GM21786 (cell line): ENCODE data around the gene IGF1.

Source experiments
- ATAC-seq: cut with Tn5 transposase; IDR thresholded peaks from one replicate; pipeline ENCODE4 v1.9.1; 2021; ENCODE audit not compliant: unreplicated experiment

Gene IGF1

DNA sequence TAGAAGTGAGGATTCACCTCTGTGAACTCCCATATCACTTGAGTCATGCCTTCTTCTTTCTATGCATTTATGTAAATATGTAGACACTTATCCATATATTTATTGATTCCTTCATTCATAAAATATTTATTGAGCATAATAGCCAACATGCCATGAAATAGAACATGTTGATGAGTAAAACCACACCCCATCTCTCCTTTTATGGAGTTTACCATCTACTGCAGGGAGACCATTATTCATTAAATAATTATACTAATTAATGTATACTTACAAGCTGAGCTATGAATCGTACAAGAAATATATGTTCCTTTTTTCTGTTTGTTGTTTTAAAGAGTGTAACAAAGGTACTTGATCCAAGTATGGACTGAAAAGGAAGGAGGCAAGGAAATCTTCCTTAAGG, 17.4 kb upstream of the IGF1 start:
- no peak for ATAC-seq

DNA sequence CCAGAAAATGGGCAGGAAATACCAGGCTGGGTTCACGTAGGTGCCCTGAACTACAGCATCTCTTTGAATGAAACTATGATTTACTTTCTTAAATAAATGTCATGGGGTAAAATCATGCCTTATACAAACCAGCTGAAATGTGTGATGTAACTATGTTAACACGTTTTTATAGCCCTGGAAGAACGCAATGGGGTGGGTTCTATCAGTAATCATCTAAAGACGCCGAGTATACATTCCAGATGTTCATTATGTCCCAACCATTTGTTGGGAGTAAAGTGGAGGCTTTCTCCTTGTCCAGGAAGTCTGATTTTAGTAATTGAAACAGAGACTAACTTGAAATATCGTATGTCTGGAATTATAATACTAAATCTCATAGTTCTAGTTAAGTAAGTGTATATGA, 16.2 kb upstream of the IGF1 start:
- ATAC-seq = no peak

DNA sequence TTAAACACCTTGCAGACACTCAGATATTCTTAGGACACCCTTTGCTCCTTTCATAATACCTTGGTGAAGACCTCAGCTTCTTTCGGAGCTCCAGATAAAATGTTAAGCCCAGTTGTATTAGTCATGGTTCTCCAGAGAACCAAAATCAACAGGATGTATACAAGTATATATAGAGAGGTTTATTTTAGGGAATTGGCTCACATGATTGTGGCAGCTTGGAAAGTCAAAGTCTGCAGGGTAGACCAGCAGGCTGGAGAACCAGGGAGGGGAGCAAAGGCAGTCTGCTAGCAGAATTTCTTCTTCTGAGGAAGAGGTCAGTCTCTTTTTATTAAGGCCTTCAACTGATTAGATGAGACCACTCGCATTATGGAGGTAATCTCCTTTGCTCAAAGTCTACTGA, 6.9 kb upstream of the IGF1 start:
- ATAC-seq = no peak

DNA sequence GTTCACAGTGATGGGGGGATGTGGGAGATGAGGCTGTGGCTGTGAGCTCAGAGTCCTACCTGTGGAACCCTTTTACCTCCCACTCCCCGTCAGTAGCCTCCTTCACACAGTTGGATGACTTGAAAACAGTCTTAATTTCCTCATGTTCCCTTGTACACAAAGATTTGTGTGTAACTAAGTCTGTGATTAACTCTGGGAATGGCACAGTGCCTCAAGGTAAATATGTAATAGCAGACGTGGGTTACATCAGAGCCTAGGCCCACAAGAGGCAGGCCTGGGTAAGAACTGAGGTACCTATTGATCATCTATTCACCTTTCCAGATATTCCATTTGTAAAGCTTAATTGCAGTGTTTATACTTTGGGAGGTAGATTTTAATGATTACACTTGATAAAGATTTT, 5.8 kb upstream of the IGF1 start:
- ATAC-seq = no peak

DNA sequence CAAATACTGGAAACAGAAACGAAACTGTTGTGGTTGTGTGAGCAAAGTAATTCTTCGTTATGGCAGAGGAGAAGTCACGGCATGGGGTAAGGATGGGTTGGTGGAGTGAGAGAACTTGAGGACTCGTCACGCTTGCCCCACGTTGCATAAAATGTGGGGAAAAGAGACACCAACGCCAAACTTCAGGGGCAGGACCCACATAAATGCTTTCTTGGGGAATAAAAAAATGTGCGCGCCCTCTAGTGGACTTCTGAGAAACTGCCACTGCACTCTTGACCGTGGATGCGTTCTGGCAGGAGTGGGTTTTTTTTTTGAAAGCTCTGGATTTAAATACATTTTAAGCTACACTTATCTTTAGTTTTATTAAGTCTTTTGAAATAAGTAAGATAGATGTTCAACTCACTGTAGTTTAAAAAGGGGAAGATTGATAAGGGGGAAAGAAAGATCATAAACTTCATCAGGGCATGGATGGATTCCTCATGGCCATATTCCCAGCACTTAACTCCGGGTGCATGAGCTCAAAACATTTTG, 4.1 kb upstream of the IGF1 start:
- ATAC-seq = peak; percentile 50

DNA sequence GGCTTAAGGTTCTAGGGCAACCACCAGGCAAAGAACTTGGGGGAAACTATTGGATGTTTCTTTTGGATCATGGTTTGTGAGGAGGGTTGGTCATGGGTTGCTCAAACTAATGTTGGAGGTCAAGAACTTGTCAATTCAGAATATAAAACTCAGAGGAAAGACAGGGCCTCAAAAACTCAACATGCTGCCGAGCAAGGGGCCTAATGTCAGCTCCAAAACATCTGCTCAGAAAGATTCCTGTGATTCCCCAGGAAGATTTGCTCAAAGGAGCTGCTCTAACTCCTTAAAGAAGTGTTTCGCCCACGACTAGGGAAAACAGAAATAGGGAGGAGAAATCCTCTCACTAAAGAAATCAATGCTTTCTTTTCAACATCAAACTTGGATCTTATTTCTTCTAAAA, 3.7 kb upstream of the IGF1 start:
- peak; percentile 16 for ATAC-seq

DNA sequence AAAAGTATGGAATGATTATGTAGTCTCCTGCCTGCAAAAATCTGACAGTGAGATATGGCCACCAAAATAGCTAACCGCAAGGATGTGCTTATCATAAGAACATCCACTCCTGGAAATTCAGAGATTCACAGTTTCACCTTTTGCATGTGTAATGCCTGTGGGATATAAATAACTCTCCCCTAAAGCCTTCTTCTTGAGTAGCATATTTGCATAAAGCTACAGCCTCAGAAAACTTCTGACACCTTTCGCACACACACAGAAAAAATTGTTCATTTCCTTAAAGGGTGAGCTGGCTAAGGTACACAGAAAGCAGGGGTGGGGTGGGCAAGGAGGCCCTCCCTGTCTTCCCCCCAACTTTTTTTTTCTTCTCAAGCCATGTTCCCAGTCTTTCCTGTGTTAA, 3.1 kb upstream of the IGF1 start:
- ATAC-seq = peak; percentile 59

DNA sequence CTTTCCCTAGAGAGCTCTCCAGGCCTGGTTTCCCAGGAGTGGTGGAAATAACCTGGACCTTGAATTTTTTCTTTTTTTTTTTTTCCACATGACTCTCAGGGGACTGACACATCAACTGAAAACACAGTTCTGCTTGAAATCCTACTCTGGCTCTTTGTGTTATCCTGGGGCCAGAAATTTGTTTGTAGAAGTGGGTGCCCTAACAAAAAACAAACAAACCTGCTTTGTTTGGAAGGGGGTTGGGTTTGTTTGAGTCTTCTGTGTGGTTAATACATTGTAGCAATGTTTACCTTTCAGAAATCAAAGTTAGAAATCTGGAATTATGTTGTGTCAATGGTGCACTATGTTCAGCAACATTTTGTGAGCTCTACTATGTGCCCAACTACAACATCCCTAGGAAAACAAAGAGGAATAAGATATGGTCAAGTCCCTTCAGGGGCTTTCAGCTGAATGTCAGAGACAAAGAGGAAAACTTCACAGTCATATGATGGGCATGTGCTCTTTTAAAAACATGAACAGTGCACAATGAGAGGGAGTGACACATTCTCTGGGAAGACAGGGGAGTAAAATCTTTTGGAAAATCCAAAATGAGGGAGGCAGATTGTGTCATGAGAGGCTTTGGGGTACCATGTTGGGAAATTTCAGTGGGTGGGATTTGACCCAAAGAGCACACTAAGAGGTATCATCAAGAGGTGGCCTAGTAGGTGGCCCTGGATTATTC, 1.5 kb upstream of the IGF1 start:
- ATAC-seq = no peak

DNA sequence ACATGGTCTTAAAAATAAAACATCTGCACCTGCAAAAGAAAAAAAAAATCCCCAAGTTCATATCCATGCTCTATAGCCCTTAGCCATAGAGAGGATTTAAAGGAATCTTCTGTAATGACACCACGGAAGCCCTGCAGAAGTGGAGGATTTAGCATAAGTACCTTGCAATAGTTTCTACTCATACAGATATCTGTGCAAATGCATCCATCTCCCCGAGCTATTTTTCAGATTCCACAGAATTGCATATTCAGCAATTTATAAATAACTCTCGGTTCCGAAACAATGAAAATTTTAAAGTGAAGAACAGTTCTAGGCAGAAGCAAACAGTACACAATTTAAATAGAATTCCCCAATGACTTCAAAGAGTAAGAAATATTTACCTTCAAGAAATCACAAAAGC, 424 bp downstream of the IGF1 start:
- ATAC-seq = no peak

DNA sequence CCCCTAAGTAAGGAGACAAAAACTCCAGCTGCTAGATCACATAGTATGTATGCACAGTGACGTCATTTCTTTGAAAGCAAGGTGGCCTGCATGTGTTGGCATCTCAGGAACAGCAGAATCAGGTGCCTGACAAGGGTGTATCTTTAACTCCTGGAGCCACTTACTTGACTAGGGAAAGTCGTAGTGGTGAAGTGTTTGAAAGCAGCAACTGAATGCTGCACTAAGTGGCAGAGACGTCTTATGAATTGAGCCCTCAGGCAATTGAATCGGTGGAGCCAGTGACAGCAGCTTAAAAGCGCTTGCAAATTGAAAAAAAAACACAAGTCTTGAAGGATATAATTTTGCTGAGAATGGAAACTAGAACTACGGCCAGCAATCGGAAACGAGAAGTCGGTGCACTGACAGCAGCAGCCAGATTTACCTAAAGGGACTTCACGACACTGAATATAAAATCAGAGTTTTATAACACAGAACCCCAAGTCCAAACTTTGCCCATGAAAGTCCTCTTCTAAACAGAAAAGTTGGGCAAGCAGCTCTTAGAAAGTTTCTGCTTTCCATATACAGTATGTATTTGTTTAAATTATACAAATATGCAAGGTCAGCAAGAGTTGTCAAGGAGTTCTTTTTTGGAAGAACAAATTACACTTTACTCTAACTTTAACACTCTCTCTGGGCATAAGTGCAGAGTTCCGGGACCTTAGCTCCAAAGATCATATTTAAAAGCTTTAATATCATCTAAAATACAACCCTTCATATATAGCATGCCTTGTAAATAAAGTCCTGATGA, 1.1 kb downstream of the IGF1 start:
- ATAC-seq = peak; percentile 24

DNA sequence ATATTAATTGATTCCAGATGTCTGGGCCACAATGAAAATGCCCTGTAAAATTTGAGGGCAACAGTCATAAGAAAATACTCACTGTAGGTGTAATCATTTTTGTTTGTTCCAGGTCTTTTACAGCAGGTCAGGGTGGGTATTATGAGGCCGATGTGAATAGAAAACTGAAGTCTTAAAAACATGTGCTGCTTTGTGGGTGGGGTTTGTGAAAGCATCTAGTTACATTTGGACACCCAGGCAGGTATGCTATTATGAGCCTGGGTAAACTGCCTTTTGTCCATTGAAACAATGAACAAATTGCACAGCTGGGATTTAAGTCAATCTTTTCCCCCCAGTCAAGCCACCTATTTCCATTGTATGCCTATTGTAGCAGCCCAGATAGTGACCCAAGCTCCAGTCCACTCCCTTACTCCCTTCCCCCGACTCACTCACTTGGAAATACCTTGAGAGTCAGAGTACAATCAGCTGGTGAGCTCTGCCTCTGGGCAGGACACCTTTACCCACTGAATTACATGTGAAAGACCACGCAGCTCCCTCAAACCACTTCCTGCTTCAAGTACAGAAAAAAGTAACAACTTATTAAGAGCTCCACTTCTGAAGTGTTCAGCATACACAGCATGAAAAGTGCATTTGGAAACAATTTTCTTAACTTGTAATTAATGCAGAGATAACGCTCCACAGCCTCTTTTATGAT, 1.8 kb downstream of the IGF1 start:
- ATAC-seq = peak; percentile 66

DNA sequence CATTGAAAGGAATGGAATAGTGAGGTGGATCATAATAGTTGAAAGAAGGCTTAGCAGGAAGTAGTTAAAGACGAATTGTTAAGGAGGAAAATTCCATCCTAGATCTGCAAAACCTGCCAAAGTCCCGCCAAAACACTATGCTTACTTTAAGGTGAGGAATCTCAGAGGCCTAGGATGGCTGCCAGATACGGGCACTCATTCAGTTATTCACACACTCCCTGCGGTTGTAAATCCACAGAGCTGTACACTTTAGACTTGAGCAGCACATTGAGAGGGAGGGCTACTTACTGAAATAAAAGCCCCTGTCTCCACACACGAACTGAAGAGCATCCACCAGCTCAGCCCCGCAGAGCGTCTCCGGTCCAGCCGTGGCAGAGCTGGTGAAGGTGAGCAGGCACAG, 5.0 kb downstream of the IGF1 start:
- ATAC-seq = no peak

DNA sequence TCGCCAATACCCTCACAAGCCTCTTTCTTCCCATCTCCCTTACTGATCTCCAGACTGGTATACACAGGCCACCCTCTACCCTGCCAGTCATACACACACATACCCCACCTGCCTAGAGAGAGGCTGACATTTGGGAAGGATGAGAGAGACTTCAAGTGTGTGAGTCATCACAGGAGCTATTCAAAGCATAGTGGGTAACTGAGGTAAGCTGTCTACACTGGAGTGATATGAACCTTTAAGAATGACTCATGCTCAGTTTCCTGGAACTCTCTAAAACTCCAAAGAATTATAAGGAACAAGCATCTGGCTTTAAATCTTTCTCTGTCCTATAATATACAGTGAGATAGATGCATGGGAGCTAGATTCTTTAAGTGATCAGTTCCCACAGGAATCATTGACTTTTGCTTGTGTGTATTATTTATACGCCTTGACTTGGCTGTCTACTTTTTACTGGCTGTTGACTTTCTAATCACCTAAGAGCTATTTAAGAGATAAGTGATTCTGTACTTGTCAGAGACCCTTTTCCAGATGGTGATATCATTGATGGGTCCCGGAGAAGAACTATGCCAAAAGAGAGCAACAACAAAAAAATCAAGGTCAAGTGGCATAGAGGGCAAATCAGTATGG, 5.8 kb downstream of the IGF1 start:
- no peak for ATAC-seq

DNA sequence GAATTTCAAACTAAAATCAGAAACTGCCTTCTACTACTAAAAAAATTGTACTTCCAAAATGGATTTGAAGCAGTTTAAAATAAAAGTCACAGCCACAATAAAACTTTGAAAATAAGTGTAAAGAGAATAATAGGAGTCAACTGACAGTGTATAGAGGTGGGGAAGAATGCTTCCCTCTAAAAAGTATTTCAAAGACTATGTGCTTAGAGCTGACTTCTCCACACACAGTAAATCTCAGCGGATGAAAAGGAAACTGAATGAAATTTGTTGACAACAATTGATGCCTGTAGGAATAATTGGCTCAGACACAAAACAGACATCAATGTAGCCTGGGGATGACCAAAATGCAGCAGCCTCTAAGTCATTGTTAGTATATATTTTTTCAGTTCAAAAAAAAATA, 7.9 kb downstream of the IGF1 start:
- no peak for ATAC-seq

DNA sequence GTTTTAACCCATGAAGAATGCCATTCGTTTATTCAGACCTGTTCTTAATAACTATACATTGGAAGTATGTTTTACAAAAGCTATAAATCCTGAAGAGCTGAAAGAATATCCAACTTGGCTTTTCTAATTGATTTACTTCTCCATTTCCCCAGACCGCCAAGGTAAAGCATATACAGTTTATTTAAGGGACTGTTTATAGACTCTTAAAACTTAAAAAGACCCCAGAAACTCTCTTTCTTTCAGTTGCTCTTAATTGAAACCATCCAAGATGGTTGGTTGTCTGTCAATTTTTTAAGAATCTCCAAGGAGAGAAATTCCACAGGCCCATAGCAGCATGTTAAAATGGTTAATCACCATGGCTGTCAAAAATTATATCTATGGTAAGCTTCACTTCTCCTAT, 8.8 kb downstream of the IGF1 start:
- no peak for ATAC-seq

DNA sequence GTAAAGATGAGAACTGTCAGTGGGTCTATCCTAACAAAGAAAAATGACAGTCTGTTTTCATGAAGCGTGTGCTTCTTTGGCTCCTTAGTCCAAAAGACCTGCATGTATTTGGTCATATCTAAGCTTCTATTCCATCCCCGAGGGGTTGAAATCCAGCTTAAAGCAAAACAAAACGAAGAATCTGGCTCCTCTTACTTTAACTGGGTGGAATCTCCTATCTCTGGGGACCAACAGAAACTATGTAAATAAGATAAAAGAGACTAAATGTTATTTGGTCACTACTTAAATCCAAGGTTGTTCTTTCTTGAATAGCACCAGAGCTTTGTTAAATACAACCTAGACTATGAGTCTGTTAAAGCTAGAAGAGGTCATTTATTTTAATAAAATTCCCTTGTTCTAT, 9.4 kb downstream of the IGF1 start:
- ATAC-seq = no peak

DNA sequence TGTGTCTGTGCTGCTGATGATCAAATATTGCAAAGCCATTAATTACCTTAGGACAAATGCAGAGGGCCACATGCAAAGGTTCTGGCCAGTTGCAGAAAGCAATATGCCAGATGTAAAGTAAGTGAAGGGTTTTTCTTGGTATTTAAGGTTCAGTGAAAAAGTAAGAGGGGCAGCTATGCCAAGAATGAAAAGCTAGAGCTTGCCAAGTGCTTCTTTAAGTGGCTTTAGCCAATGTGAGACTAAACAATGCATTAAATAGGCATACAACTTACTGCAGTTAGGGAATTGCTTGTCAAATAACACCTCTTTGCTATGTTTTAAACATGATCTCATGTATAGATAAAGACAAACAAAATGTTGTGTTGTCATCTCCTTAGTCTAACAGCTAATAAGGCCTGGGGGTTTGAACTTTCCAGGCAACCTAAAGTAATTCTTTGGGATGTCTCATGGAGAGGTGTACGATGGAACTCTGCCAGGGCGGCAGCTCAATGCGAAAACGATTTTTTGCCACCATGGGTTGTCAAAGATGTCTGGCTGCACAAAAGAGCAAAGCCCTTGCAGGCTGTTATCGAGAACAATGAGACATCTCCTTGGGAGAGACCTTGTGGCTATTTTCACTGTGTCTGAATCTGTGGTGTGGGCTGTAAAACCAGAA, 12.0 kb downstream of the IGF1 start:
- ATAC-seq = no peak

DNA sequence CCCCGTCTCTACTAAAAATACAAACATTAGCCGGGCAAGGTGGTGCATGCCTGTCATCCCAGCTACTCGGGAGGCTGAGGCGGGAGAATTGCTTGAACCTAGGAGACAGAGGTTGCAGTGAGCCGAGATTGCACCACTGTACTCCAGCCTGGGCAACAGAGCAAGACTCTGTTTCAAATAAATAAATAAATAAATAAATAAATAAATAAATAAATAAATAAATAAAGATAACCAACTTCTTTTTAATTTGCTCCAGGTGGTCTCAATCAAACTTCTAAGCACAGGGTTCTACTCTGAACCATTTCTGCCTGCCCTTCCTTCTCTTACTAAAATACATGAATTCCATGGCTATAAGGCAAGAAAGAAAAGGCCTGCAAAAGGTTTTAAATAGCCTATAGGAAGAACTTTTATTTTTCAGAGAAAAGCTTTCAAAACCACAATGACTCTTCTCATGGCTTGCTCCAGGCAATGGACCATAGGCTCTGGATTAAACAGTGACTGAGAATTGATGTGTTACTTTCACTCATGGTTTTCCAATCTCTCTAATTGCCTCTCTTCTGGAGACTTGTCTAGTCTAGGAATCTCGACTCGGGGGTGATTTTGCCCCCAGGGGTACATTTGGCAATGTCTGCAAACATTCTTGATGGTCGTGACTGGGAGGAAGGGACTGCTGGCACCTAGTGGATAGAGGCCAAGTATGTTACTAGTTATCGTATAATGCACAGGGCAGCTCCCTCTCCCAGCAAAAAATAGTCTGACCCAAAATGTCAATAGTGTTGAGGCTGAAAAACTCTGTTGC, 14.4 kb downstream of the IGF1 start:
- no peak for ATAC-seq

DNA sequence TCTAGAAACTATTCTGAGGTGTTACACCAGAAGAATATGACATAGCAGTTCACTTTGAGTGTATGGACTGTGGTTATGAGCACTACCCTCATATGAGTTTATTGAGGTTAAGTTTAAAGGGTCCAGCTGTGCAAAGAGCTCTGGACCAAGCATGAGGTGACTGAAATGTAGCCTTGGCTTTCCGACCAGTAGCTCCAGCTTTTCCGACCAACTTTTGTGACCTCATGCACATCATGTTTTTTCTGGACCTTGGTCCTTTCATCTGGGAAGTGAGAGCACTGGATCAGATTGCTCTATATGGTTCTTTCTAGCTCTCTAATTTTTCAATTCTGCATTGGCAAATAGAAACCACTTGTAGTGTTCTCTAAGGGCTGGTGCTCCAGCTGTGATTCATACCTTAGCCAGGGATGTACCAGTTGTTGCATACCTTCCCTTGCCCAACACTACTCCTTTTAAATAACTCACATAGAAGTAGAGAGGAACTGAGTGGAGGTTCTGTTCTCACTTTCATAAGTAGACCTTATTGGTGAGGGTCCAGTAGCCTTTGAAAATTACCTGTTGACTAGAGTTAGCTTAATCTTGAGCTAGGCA, 16.6 kb downstream of the IGF1 start:
- no peak for ATAC-seq
